HG02970 (cell line): Measurements from ENCODE around the gene OR13C9.
"Not testable (repeated sequence)": the region's sequence is repeated elsewhere in the genome, so short reads cannot be mapped to it uniquely, and the experiment has no call there.

ENCODE experiments used
- ATAC-seq: cut with Tn5 transposase; IDR thresholded peaks from one replicate; pipeline ENCODE4 v1.9.1; 2021; ENCODE audit warnings: mild to moderate bottlenecking, moderate library complexity, moderate number of reproducible peaks; ENCODE audit not compliant: unreplicated experiment, low FRiP score

OR13C9 gene

GRCh38 chr9:104618104-104618503, at the start of gene OR13C9:
OR13C9 (minus strand) TSS chr9:104618204; CDS start chr9:104618204, 0 bp downstream.
- ATAC-seq = no peak

- no peak for ATAC-seq
These were observed 40.6 kb upstream of the OR13C9 start for GRCh38 chr9:104658496-104659195.

GRCh38 chr9:104635456-104635855, 17.5 kb upstream of the OR13C9 start:
- no peak for ATAC-seq

GRCh38 chr9:104633976-104634520, 16.0 kb upstream of the OR13C9 start:
- no peak for ATAC-seq

- not testable (repeated sequence) for ATAC-seq
These were observed 8.0 kb upstream of the OR13C9 start for GRCh38 chr9:104625964-104626363.

- ATAC-seq = no peak
These were observed 586 bp downstream of the OR13C9 start for GRCh38 chr9:104617418-104617817.

- ATAC-seq = no peak
These were observed 6.8 kb downstream of the OR13C9 start for GRCh38 chr9:104611213-104611612.

GRCh38 chr9:104608336-104608735, 9.7 kb downstream of the OR13C9 start:
- no peak for ATAC-seq

GRCh38 chr9:104606152-104606551, 11.9 kb downstream of the OR13C9 start:
- ATAC-seq = no peak

GRCh38 chr9:104605527-104605926, 12.5 kb downstream of the OR13C9 start, which contains the start of gene OR13C2:
OR13C2 (minus strand) TSS chr9:104605627; CDS start chr9:104605627, 0 bp downstream.
- not testable (repeated sequence) for ATAC-seq

- no peak for ATAC-seq
These were observed 13.2 kb downstream of the OR13C9 start for GRCh38 chr9:104604801-104605200.

- ATAC-seq = not testable (repeated sequence)
These were observed 18.7 kb downstream of the OR13C9 start, which contains the start of gene OR13C5 for GRCh38 chr9:104599313-104599712. OR13C5 (minus strand) TSS chr9:104599413; CDS start chr9:104599413, 0 bp downstream.

- ATAC-seq = not testable (repeated sequence)
These were observed 19.3 kb downstream of the OR13C9 start for GRCh38 chr9:104598749-104599148.

- ATAC-seq = no peak
These were observed 28.4 kb downstream of the OR13C9 start for GRCh38 chr9:104589626-104590025.

- ATAC-seq = no peak
These were observed 31.4 kb downstream of the OR13C9 start for GRCh38 chr9:104586496-104587180.

GRCh38 chr9:104580562-104580961, 37.4 kb downstream of the OR13C9 start:
- ATAC-seq = no peak

GRCh38 chr9:104577263-104577662, 40.7 kb downstream of the OR13C9 start:
- no peak for ATAC-seq

- no peak for ATAC-seq
These were observed 42.5 kb downstream of the OR13C9 start for GRCh38 chr9:104575456-104575855.

- no peak for ATAC-seq
These were observed 45.4 kb downstream of the OR13C9 start for GRCh38 chr9:104572612-104573011.

- ATAC-seq = no peak
These were observed 49.1 kb downstream of the OR13C9 start, which contains the start of gene OR13C8 for GRCh38 chr9:104568868-104569267. OR13C8 (plus strand) TSS chr9:104569168; CDS start chr9:104569168, 0 bp downstream.
